WERI-Rb-1 (cell line): Measurements from ENCODE around the gene ADAM8.

Experiments
- DNase-seq: peaks from one replicate; pipeline ENCODE4 v3.0.0-alpha.2; 2020
- H3K27ac ChIP-seq: fragments of 250-450 bp; sonication (Bioruptor Pico); 2 replicates; pipeline ENCODE4 v1.5.1; 2020; ENCODE audit warnings: mild to moderate bottlenecking, moderate library complexity
- H3K27me3 ChIP-seq: fragments of 250-450 bp; sonication (Bioruptor Pico); 2 replicates; pipeline ENCODE4 v1.5.1; 2021; ENCODE audit warnings: mild to moderate bottlenecking, low read depth, moderate library complexity; ENCODE audit not compliant: insufficient read depth, severe bottlenecking
- H3K36me3 ChIP-seq: fragments of 250-450 bp; sonication (Bioruptor Pico); 2 replicates; pipeline ENCODE4 v1.5.1; 2020; ENCODE audit warnings: mild to moderate bottlenecking, moderate library complexity
- H3K4me3 ChIP-seq: 2 replicates; pipeline ENCODE4 v1.5.1; 2011; ENCODE audit warnings: low read depth, mild to moderate bottlenecking, control low read depth, low read length
- H3K9me3 ChIP-seq: fragments of 250-450 bp; sonication (Bioruptor Pico); 2 replicates; pipeline ENCODE4 v1.5.1; 2021; ENCODE audit warnings: mild to moderate bottlenecking, moderate library complexity; ENCODE audit not compliant: severe bottlenecking
- CTCF ChIP-seq: IDR thresholded peaks from 2 replicates; pipeline ENCODE4 v1.5.1; 2011; ENCODE audit warnings: low read depth, mild to moderate bottlenecking, control low read depth, inconsistent platforms, low read length

ADAM8 gene

GRCh38 chr10:133295426-133296320, 19.0 kb upstream of the ADAM8 start:
- no peak for TF ChIP-seq CTCF
- peaks cover 67% of the 10 kb centered on the region for H3K36me3 ChIP-seq
- H3K9me3 ChIP-seq = no peaks in the 10 kb centered on the region
- H3K4me3 ChIP-seq = no peak overlapping the region
- no peak overlapping the region for H3K27ac ChIP-seq
- DNase-seq = no peak
- no peaks in the 10 kb centered on the region for H3K27me3 ChIP-seq

- no peaks in the 10 kb centered on the region for H3K9me3 ChIP-seq
- H3K4me3 ChIP-seq = no peak overlapping the region
- H3K36me3 ChIP-seq = peaks cover 56% of the 10 kb centered on the region
- no peaks in the 10 kb centered on the region for H3K27me3 ChIP-seq
- H3K27ac ChIP-seq = no peak overlapping the region
- TF ChIP-seq CTCF = no peak
- no peak for DNase-seq
Measured at GRCh38 chr10:133294189-133294588, 17.5 kb upstream of the ADAM8 start.

GRCh38 chr10:133293810-133294119, 17.1 kb upstream of the ADAM8 start:
- H3K9me3 ChIP-seq = no peaks in the 10 kb centered on the region
- no peaks in the 10 kb centered on the region for H3K27me3 ChIP-seq
- H3K36me3 ChIP-seq = peaks cover 58% of the 10 kb centered on the region
- H3K4me3 ChIP-seq = no peak overlapping the region
- H3K27ac ChIP-seq = no peak overlapping the region
- TF ChIP-seq CTCF = no peak
- no peak for DNase-seq

GRCh38 chr10:133292919-133293809, 16.5 kb upstream of the ADAM8 start:
- Histone ChIP-seq H3K27ac (no peak overlapping the region), H3K4me3 (no peak overlapping the region), H3K9me3 (no peaks in the 10 kb centered on the region), H3K27me3 (no peaks in the 10 kb centered on the region), H3K36me3 (peaks cover 56% of the 10 kb centered on the region)
- no peak for TF ChIP-seq CTCF
- no peak for DNase-seq

GRCh38 chr10:133289761-133290160, 13.1 kb upstream of the ADAM8 start:
- Histone ChIP-seq H3K36me3 (peaks cover 55% of the 10 kb centered on the region), H3K4me3 (no peak overlapping the region), H3K9me3 (no peaks in the 10 kb centered on the region), H3K27ac (no peak overlapping the region), H3K27me3 (no peaks in the 10 kb centered on the region)
- DNase-seq = no peak
- no peak for TF ChIP-seq CTCF
